ENCODE results near the gene FYB1.

The FYB1 gene

DNA sequence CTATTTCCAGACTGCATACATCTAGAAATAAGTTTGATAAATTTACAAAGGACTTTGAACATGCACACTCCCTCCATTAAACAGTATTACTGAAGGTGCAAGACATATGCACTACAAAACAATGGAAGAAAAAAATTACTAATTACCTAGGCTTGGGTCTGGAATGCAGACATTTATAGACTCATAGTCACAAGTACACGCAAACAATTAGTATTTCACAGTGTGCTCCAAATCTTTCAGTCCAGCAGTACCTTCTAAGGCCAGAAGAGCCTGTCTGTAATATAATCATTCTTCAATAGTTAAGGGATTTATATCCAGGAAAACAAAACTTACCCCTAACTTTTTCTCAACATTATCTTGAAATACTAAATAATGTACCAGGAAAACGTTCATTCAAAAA, 156.3 kb downstream of the FYB1 start:
- H3K36me3 Mint-ChIP-seq (ENCODE audit: low read depth): peaks cover 32% of the 10 kb centered on the region
- peak overlapping the region in 1 of 3 experiments; percentile 35 for H3K27ac Mint-ChIP-seq
- H3K9me3 Mint-ChIP-seq: peaks cover 17% of the 10 kb centered on the region
- TF ChIP-seq, protein P1, sequence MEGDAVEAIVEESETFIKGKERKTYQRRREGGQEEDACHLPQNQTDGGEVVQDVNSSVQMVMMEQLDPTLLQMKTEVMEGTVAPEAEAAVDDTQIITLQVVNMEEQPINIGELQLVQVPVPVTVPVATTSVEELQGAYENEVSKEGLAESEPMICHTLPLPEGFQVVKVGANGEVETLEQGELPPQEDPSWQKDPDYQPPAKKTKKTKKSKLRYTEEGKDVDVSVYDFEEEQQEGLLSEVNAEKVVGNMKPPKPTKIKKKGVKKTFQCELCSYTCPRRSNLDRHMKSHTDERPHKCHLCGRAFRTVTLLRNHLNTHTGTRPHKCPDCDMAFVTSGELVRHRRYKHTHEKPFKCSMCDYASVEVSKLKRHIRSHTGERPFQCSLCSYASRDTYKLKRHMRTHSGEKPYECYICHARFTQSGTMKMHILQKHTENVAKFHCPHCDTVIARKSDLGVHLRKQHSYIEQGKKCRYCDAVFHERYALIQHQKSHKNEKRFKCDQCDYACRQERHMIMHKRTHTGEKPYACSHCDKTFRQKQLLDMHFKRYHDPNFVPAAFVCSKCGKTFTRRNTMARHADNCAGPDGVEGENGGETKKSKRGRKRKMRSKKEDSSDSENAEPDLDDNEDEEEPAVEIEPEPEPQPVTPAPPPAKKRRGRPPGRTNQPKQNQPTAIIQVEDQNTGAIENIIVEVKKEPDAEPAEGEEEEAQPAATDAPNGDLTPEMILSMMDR (IDR thresholded peaks at IDR 0.05; ENCODE audit: unreplicated experiment in 3 of 3): no peak
- no peak overlapping the region for H3K4me3 Mint-ChIP-seq
- peaks cover 28% of the 10 kb centered on the region for H3K4me1 Mint-ChIP-seq
- H3K27me3 Mint-ChIP-seq (ENCODE audit: low read depth): no peaks in the 10 kb centered on the region

DNA sequence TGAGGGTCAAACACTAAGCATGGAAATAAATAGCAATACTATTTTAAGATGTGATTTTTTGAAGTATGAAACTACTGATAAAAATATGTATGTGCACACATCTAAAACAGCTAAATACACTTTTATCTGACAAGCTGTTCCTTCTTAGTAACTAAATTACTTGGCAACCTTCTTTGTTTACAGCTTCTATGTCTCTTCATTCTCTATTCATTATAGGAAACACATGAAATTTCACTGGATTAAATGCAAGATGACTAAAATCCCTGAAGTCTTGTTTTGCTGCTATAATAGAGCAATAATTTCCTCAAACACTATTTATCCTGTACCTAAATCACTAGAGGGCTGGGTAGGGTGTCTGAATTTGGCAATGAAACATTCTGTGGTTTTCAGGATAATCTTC, 156.8 kb downstream of the FYB1 start:
- H3K4me1 Mint-ChIP-seq: peaks cover 31% of the 10 kb centered on the region
- TF ChIP-seq, protein P1 (IDR thresholded peaks at IDR 0.05; ENCODE audit: unreplicated experiment in 3 of 3): no peak
- no peak overlapping the region for H3K4me3 Mint-ChIP-seq
- peaks cover 27% of the 10 kb centered on the region for H3K36me3 Mint-ChIP-seq (ENCODE audit: low read depth)
- no peak overlapping the region for H3K27ac Mint-ChIP-seq
- H3K9me3 Mint-ChIP-seq: peaks cover 14% of the 10 kb centered on the region
- no peaks in the 10 kb centered on the region for H3K27me3 Mint-ChIP-seq (ENCODE audit: low read depth)

GRCh38 chr5:39062104-39062503, 157.3 kb downstream of the FYB1 start:
- Mint-ChIP-seq H3K4me1 (peaks cover 31% of the 10 kb centered on the region), H3K27ac (no peak overlapping the region), H3K4me3 (no peak overlapping the region), H3K36me3 (ENCODE audit: low read depth) (peaks cover 23% of the 10 kb centered on the region), H3K9me3 (peaks cover 10% of the 10 kb centered on the region), H3K27me3 (ENCODE audit: low read depth) (no peaks in the 10 kb centered on the region)
- TF ChIP-seq, protein P1 (IDR thresholded peaks at IDR 0.05; ENCODE audit: unreplicated experiment in 3 of 3): no peak

DNA sequence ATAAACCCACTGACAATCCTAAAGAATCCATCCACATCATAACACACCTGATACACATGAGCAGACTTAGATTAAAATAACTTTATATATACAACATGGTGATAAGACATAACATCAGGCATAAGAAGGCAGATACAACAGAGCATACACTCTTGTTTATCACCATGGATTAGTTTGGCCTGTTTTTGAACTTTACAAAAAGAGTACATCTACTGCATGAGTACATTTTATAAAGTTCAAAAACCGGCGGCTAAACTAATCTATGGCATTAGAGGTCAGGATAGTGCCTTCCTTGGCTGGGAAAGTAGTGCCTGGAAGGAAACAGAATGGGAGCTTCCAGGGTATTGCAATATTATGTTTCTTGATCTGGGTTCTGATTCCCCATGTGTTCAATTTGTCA, 160.3 kb downstream of the FYB1 start:
- no peak overlapping the region for H3K4me3 Mint-ChIP-seq
- no peaks in the 10 kb centered on the region for H3K9me3 Mint-ChIP-seq
- H3K4me1 Mint-ChIP-seq: peaks cover 31% of the 10 kb centered on the region
- H3K27me3 Mint-ChIP-seq (ENCODE audit: low read depth): no peaks in the 10 kb centered on the region
- TF ChIP-seq, protein P1 (IDR thresholded peaks at IDR 0.05; ENCODE audit: unreplicated experiment in 3 of 3): no peak
- peaks cover 7% of the 10 kb centered on the region for H3K36me3 Mint-ChIP-seq (ENCODE audit: low read depth)
- no peak overlapping the region for H3K27ac Mint-ChIP-seq

- no peaks in the 10 kb centered on the region for H3K27me3 Mint-ChIP-seq (ENCODE audit: low read depth)
- peaks cover 28% of the 10 kb centered on the region for H3K4me1 Mint-ChIP-seq
- H3K9me3 Mint-ChIP-seq: no peaks in the 10 kb centered on the region
- no peak overlapping the region for H3K27ac Mint-ChIP-seq
- H3K36me3 Mint-ChIP-seq (ENCODE audit: low read depth): peaks cover 7% of the 10 kb centered on the region
- TF ChIP-seq, protein P1 (IDR thresholded peaks at IDR 0.05; ENCODE audit: unreplicated experiment in 3 of 3): no peak
- H3K4me3 Mint-ChIP-seq: no peak overlapping the region
Measured at GRCh38 chr5:39058178-39058921, 161.0 kb downstream of the FYB1 start.

- no peaks in the 10 kb centered on the region for H3K9me3 Mint-ChIP-seq
- TF ChIP-seq, protein P1 (IDR thresholded peaks at IDR 0.05; ENCODE audit: unreplicated experiment in 3 of 3): no peak
- peaks cover 7% of the 10 kb centered on the region for H3K36me3 Mint-ChIP-seq (ENCODE audit: low read depth)
- no peak overlapping the region for H3K4me3 Mint-ChIP-seq
- no peaks in the 10 kb centered on the region for H3K27me3 Mint-ChIP-seq (ENCODE audit: low read depth)
- peaks cover 22% of the 10 kb centered on the region for H3K4me1 Mint-ChIP-seq
- H3K27ac Mint-ChIP-seq: no peak overlapping the region
Measured at GRCh38 chr5:39057734-39058133, 161.6 kb downstream of the FYB1 start.

Data from nephron (organoid).